SH-SY5Y (cell line): ENCODE data around the gene FOXP1.

Experiments
- GATA2 ChIP-seq: IDR thresholded peaks from 2 replicates; pipeline ENCODE4 v1.6.1; 2011; ENCODE audit warnings: mild to moderate bottlenecking, low read depth, low read length
- GATA3 ChIP-seq: IDR thresholded peaks from 2 replicates; pipeline ENCODE4 v1.6.1; 2011; ENCODE audit warnings: low read depth, mild to moderate bottlenecking, low read length, moderate library complexity

FOXP1 gene

GRCh38 chr3:71016178-71016845 is 567.2 kb downstream of the FOXP1 start:
- no peak for TF ChIP-seq GATA2
- no peak for TF ChIP-seq GATA3

GRCh38 chr3:71012971-71013370 is 570.6 kb downstream of the FOXP1 start:
- TF ChIP-seq GATA2: no peak
- TF ChIP-seq GATA3: no peak

GRCh38 chr3:71011565-71012287 is 571.8 kb downstream of the FOXP1 start:
- no peak for TF ChIP-seq GATA3
- TF ChIP-seq GATA2: no peak

GRCh38 chr3:71010726-71011455 is 572.6 kb downstream of the FOXP1 start:
- no peak for TF ChIP-seq GATA3
- no peak for TF ChIP-seq GATA2

GRCh38 chr3:71008350-71008935 is 575.1 kb downstream of the FOXP1 start:
- TF ChIP-seq GATA2 (no peak), GATA3 (no peak)

GRCh38 chr3:71006810-71007785 is 576.4 kb downstream of the FOXP1 start:
- TF ChIP-seq GATA3 (no peak), GATA2 (no peak)

- TF ChIP-seq GATA3 (no peak), GATA2 (no peak)
Measured at GRCh38 chr3:71005702-71006321, 577.7 kb downstream of the FOXP1 start.

GRCh38 chr3:71003511-71003910 is 580.0 kb downstream of the FOXP1 start:
- TF ChIP-seq GATA2 (no peak), GATA3 (no peak)

GRCh38 chr3:71002298-71002697 is 581.2 kb downstream of the FOXP1 start:
- TF ChIP-seq GATA2 (no peak), GATA3 (no peak)

- TF ChIP-seq GATA3: no peak
- TF ChIP-seq GATA2: no peak
Measured at GRCh38 chr3:71001303-71001830, 582.2 kb downstream of the FOXP1 start.

GRCh38 chr3:71000483-71000882 is 583.0 kb downstream of the FOXP1 start:
- no peak for TF ChIP-seq GATA2

- no peak for TF ChIP-seq GATA2
- TF ChIP-seq GATA3: no peak
Measured at GRCh38 chr3:70999730-71000129, 583.8 kb downstream of the FOXP1 start.

- TF ChIP-seq GATA2: no peak
- TF ChIP-seq GATA3: no peak
Measured at GRCh38 chr3:70996082-70996481, 587.4 kb downstream of the FOXP1 start.

- TF ChIP-seq GATA2: no peak
- no peak for TF ChIP-seq GATA3
Measured at GRCh38 chr3:70994644-70995043, 588.9 kb downstream of the FOXP1 start.
